Measurements from ENCODE around the gene TRIM59.
"Not testable (repeated sequence)": the region's sequence is repeated elsewhere in the genome, so short reads cannot be mapped to it uniquely, and the experiment has no call there.

Gene TRIM59

DNA sequence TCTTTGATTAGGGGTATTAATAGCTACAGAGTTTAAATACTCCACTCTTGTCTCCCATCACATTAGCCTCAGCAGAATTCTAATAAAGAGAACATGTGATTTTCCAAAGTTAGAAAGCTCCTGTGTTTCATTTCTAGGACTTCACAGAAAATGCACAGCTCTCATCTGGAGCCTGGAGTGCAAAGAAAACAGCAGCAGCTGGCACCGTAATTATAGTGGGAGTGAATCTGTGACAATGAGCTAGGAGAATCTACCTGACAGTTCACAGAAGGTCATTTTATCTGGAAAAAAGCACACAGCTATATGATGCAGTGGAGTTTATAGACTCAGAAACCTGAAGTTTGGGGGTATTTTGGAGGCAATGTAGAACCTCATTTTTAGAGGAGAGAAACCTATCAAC, 5.4 kb upstream of the TRIM59 start:
- DNase-seq = no peak

- DNase-seq = not testable (repeated sequence)
Measured at GRCh38 chr3:160452251-160452650, 2.7 kb upstream of the TRIM59 start.

DNA sequence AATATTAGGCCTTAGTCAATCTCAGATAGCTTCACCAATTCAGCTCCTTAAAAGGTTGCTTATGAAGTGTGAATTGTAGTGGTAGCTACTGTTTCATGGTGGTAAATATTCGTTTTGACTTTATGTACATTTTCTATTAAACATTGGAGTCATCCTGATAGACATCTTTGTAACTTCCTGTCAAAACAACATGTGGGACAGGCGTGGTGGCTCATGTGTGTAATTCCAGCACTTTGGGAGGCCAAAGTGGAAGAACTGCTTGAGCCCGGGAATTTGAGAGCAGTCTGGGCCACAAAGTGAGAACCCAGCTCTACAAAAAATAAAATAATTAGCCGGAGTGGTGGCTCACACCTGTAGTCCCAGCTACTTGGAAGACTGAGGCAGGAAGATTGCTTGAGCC, 2.0 kb upstream of the TRIM59 start:
- DNase-seq = no peak

DNA sequence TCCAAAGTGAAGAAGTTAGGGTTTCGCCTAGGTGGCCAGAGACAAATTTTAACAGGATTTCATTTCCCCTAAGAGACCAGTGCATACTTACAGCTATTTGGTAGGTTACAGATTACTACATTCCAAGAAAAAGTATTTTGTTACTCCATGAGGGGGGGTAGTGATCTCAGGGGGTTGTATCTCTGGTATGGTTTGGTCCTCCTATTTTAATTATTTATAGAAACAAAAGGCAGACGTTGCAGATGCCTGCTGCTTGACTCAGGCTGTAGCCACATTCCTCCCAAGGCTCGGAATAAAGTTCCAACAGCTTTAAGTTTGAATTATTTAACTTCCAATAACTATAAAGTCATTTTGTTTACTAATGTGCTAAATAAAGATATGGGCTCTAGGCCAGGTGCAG, 1.3 kb upstream of the TRIM59 start:
- no peak for DNase-seq

DNA sequence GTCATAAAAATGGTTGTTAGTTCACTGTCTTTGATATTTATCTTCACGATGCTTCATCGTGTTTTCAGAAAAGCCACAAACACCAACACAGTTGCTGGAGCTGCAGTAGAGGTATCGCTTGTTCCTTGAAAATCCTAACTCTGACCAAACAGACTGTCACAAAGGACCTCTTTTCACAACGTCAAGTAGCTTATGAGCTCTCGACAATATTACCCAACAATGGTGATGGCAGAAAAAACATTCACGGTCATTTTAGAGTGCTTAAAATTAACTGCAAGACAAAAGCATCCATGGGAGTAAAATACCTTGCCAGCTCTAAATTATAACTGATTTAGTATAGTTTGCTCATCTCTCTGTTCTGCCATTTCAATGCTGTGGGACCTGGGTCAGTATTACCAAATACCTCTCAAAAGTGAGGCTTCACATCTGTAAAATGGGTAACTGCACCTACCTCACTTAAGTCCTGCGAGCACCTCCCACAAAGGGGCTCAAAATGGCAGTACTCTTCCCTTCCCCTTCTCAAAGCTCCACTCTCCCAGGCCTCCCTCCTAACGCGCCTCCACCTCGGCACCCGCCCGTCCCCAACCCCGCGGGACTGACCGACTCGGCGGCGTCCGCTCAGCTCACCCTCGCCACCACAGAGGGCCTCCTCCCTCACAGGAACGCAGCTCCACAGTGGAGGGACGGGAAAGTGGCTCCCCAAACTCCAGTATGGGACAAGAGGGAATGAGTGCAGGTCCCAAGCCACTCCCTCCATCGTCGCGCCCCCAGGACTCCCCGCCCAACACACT, 546 bp downstream of the TRIM59 start:
- DNase-seq = peak; percentile 17

- DNase-seq = no peak
Measured at GRCh38 chr3:160447544-160447943, 2.0 kb downstream of the TRIM59 start.

- no peak for DNase-seq
Measured at GRCh38 chr3:160446522-160447056, 3.0 kb downstream of the TRIM59 start.

DNA sequence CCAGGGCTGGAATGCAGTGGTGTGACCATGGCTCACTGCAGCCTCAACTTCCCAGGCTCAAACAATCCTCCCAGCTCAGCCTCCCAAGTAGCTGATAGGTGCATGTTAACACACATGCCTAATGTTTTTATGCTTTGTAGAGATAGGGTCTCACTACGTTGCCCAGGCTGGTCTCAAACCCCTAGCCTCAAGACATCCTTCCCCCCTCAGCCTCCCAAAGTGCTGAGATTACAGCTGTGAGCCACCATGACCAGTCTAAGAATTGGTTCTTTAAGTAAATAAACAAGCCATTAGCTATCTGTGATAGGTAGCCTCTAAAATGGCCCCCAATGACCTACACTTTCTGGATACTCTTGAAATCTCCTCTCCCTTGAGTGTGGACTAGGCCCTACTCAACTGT, 3.7 kb downstream of the TRIM59 start:
- no peak for DNase-seq

GRCh38 chr3:160444411-160444810, 5.2 kb downstream of the TRIM59 start:
- DNase-seq = no peak

DNA sequence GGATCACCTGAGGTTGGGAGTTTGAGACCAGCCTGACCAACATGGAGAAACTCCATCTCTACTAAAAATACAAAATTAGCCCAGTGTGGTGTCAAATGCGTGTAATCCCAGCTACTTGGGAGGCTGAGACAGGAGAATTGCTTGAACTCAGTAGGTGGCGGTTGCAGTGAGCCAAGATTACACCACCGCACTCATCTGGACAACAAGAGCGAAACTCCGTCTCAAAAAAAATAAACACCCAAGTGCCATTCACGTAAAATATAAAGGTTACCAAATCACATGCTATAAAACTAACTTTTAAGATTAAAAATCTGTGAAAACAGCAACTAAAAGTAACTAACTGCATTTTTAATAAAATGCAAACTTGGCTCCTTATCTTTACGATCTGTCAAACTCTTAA, 8.9 kb downstream of the TRIM59 start:
- DNase-seq = no peak

GRCh38 chr3:160437083-160437455, 12.5 kb downstream of the TRIM59 start:
- no peak for DNase-seq

- no peak for DNase-seq
Measured at GRCh38 chr3:160435747-160436146, 13.8 kb downstream of the TRIM59 start.

DNA sequence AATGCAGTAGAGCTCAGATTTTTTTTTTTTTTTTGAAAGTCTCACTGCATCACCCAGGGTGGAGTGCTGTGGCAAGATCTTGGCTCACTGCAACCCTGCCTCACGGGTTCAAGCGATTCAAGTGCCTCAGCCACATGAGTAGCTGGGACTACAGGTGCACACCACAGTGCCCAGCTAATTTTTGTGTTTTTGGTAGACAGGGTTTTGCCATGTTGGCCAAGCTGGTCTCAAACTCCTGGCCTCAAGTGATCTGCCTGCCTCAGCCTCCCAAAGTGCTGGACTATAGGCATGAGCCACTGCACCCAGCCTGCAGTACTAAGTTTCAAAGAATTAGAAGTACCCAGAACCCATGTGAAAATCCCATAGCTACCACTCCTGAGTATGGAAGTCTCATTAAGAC, 14.5 kb downstream of the TRIM59 start:
- no peak for DNase-seq

GRCh38 chr3:160434071-160434470, 15.5 kb downstream of the TRIM59 start:
- DNase-seq = no peak

- no peak for DNase-seq
Measured at GRCh38 chr3:160427832-160428424, 21.7 kb downstream of the TRIM59 start.

GRCh38 chr3:160417311-160417710, 32.3 kb downstream of the TRIM59 start:
- DNase-seq = no peak

DNA sequence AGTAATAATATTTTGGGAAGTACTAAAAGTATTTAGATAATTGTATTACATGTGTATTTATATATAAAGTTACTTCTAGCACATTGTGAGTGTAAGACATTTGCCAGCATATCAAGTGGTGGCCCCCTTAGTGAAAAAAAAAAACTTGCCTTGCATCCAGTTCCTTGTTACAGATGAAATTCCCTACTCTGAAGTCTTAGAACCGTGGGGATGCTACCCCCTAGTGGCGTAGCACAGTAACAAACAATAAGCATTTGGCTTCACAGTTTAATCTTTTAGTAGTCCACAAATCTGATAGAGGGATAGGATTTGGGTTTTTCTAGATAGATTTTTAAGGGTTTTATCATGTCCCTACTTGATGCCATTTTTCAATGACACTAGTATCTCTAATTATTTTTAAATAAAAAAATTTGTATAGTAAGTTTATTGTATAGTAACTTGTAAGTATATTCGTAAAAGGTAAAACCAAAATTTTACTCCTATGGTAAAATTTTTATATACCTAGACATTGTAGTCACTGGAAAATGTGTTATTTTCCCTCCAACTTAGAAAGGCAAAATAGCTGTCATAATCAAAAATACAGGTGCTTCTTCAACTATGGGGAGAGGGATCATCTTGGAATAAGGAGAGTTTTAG, 35.9 kb downstream of the TRIM59 start:
- peak; percentile 24 for DNase-seq

DNA sequence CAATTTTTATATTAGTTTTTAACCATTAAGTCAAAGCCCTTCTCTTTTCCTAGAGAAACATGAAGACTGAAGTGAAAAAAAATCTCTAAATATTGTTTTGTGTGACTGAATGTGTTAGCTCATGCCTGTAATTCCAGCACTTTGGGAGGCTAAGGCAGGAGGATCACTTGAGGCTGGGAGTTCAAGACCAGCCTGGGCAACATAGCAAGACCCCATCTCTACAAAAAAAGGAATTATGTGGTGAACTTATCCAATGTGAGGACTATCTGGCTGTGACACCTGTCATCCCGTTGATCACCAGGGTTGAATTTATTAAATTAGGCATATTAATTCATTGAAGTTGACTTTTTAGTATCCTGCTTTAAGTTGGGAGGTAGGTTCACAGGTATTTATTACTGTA, 37.1 kb downstream of the TRIM59 start:
- DNase-seq = no peak

DNA sequence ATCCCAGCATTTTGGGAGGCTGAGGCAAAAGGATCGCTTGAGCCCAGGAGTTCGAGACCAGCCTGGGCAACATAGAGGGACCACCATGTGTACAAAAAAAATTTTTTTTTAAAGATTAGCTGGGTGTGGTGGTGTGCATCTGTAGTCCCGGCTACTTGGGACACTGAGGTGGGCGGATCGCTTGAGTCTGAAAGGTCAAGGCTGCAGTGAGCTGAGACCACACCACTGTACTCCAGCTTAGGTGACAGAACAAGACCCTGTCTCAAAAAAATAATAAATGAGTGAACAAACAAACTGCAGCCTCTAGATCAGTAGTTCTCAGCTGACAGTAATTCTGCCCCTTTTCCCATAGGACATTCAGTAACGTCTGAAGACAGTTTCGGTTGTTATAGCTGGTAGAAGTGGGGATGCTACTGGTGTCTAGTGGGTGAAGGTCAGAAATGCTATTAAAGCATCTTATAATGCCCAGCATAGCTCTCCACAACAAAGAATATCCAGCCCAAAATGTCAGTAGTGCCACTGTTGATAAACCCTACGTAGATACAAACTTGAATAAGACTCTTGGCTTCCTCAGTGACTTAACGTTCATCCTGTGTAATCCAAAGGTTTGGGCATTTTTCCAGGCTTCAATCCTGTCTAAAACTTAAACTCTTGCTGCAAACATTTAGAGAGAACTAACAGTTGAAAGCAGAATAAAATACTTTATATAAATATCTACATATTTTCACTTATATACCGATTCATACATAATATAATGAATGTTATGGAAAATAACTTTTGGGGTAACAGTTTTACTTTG, 39.6 kb downstream of the TRIM59 start:
- no peak for DNase-seq

GRCh38 chr3:160403796-160404470, 45.7 kb downstream of the TRIM59 start:
- no peak for DNase-seq

- no peak for DNase-seq
Measured at GRCh38 chr3:160403028-160403545, 46.5 kb downstream of the TRIM59 start.
